ENCODE results near the gene PRKN.

The PRKN gene

DNA sequence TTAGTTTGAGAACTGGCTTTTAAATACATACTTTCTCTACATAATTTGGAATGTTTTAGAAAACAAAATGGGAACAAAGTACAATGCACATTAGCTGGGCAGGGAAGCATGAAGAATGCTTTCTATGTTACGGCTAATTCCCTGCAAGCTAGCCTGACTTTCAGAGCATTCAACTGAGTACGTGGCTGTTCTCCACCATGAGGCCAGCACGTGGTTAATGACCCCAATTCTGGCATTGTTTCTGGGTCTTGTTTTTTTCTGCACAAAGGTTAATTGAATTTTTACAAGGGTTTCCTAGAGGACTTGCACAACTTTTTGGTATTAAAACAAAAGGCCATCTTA lies 1245.1 kb downstream of the PRKN start:
- H3K4me1 ChIP-seq (ENCODE audit: low read length) = no peaks in the 10 kb centered on the region
- H3K27ac ChIP-seq (ENCODE audit: low read length) = no peak overlapping the region
- H3K79me2 ChIP-seq (ENCODE audit: low read length) = no peaks in the 10 kb centered on the region
- no peak overlapping the region for H3K4me3 ChIP-seq (ENCODE audit: low read length)
- H3K36me3 ChIP-seq (replicated peaks; ENCODE audit: low read depth, low read length) = no peaks in the 10 kb centered on the region
- H4K20me1 ChIP-seq (ENCODE audit: insufficient read depth, low read length) = no peaks in the 10 kb centered on the region
- no peaks in the 10 kb centered on the region for H3K9me3 ChIP-seq (ENCODE audit: insufficient read depth, low read length)
- H3K27me3 ChIP-seq (ENCODE audit: low read depth, low read length) = no peaks in the 10 kb centered on the region
- H3K4me2 ChIP-seq (ENCODE audit: low read length) = no peak overlapping the region
- H3K9ac ChIP-seq (ENCODE audit: low read length) = no peak overlapping the region
- H2AFZ ChIP-seq (ENCODE audit: low read depth, low read length) = no peak overlapping the region
- TF ChIP-seq CTCF (IDR thresholded peaks at IDR 0.05; ENCODE audit: low read depth, low read length) (no peak), EZH2phosphoT487 (IDR thresholded peaks at IDR 0.05; ENCODE audit: low read depth) (no peak)

GRCh38 chr6:161481786-161482516 lies 1245.6 kb downstream of the PRKN start:
- no peak overlapping the region for H3K9ac ChIP-seq (ENCODE audit: low read length)
- no peak overlapping the region for H2AFZ ChIP-seq (ENCODE audit: low read depth, low read length)
- no peak overlapping the region for H3K27ac ChIP-seq (ENCODE audit: low read length)
- H3K36me3 ChIP-seq (replicated peaks; ENCODE audit: low read depth, low read length) = no peaks in the 10 kb centered on the region
- H3K4me1 ChIP-seq (ENCODE audit: low read length) = no peaks in the 10 kb centered on the region
- H3K79me2 ChIP-seq (ENCODE audit: low read length) = no peaks in the 10 kb centered on the region
- H3K4me2 ChIP-seq (ENCODE audit: low read length) = no peak overlapping the region
- H3K9me3 ChIP-seq (ENCODE audit: insufficient read depth, low read length) = no peaks in the 10 kb centered on the region
- no peak overlapping the region for H3K4me3 ChIP-seq (ENCODE audit: low read length)
- H4K20me1 ChIP-seq (ENCODE audit: insufficient read depth, low read length) = no peaks in the 10 kb centered on the region
- H3K27me3 ChIP-seq (ENCODE audit: low read depth, low read length) = no peaks in the 10 kb centered on the region
- TF ChIP-seq EZH2phosphoT487 (IDR thresholded peaks at IDR 0.05; ENCODE audit: low read depth) (no peak), CTCF (IDR thresholded peaks at IDR 0.05; ENCODE audit: low read depth, low read length) (no peak)

DNA sequence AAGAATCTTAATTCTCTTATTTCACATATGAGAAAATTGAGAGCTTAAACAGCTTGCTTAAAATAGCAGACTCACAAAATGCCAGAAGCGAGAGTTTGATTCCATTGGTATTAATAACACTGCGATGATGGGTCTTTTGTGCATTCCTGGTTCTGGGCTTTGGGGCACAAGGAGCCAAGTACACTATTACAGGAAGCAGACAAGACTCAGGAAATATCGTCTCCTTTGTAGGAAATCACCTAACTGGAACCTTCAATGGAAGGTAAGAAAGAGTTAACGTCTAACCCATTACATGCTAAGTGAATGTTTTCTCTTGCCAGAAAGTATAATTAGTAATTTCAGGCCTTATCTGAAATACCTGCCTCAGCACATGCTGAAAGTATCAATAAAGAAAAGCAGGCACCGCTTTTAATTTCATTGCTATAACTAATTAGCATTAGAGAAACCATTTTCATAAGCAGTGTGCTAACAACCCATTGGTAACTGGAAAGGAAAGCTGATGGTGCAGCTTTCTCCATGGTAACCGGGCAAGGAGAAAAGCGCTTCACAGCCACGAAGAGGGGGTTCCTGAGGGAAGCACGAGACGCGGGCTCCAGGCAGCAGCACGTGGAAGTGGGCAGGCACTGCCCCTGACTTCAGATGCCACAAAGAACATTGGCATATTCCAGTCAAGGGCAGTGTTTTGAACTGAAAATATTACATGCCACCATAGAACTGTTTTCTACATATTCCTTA lies 1247.0 kb downstream of the PRKN start:
- Histone ChIP-seq H3K4me2 (ENCODE audit: low read length) (no peak overlapping the region), H2AFZ (ENCODE audit: low read depth, low read length) (no peak overlapping the region), H3K27me3 (ENCODE audit: low read depth, low read length) (no peaks in the 10 kb centered on the region), H3K4me3 (ENCODE audit: low read length) (no peak overlapping the region), H3K9me3 (ENCODE audit: insufficient read depth, low read length) (no peaks in the 10 kb centered on the region), H3K27ac (ENCODE audit: low read length) (no peak overlapping the region), H3K9ac (ENCODE audit: low read length) (no peak overlapping the region), H3K79me2 (ENCODE audit: low read length) (no peaks in the 10 kb centered on the region), H3K36me3 (replicated peaks; ENCODE audit: low read depth, low read length) (no peaks in the 10 kb centered on the region), H4K20me1 (ENCODE audit: insufficient read depth, low read length) (no peaks in the 10 kb centered on the region), H3K4me1 (ENCODE audit: low read length) (no peaks in the 10 kb centered on the region)
- TF ChIP-seq EZH2phosphoT487 (IDR thresholded peaks at IDR 0.05; ENCODE audit: low read depth) = no peak
- TF ChIP-seq CTCF (IDR thresholded peaks at IDR 0.05; ENCODE audit: low read depth, low read length) = no peak

DNA sequence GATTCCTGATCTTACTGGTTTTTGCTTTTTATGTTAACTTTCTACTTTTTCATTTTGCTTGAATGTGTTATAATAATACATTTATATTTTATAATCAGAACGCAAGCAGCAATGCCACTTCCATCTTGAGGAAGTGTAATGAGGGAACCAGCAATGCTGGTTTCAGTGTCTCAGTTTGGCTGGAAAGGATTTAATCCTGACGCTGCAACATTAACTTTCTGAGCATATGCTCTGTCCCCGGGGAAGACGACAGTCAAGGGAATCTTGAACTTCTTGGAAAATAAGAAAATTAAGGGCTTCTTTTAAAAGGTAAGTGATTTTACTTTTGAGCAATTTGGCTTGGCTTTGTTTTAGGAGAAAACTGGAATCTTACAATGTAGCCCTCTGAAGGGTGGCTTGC lies 1248.2 kb downstream of the PRKN start:
- Histone ChIP-seq H3K27me3 (ENCODE audit: low read depth, low read length) (no peaks in the 10 kb centered on the region), H2AFZ (ENCODE audit: low read depth, low read length) (no peak overlapping the region), H3K4me3 (ENCODE audit: low read length) (no peak overlapping the region), H3K4me2 (ENCODE audit: low read length) (no peak overlapping the region), H3K4me1 (ENCODE audit: low read length) (no peaks in the 10 kb centered on the region), H3K27ac (ENCODE audit: low read length) (no peak overlapping the region), H3K9ac (ENCODE audit: low read length) (no peak overlapping the region), H3K79me2 (ENCODE audit: low read length) (no peaks in the 10 kb centered on the region), H4K20me1 (ENCODE audit: insufficient read depth, low read length) (no peaks in the 10 kb centered on the region), H3K36me3 (replicated peaks; ENCODE audit: low read depth, low read length) (no peaks in the 10 kb centered on the region), H3K9me3 (ENCODE audit: insufficient read depth, low read length) (no peaks in the 10 kb centered on the region)
- TF ChIP-seq EZH2phosphoT487 (IDR thresholded peaks at IDR 0.05; ENCODE audit: low read depth) = no peak
- no peak for TF ChIP-seq CTCF (IDR thresholded peaks at IDR 0.05; ENCODE audit: low read depth, low read length)

All from OCI-LY3 (cell line).